Activated T-cell treated with anti-CD3 and anti-CD28 coated beads for 1 hour (primary cell): ENCODE measurements around the gene PRSS33.

ENCODE experiments used
- DNase-seq: peaks from one replicate; pipeline ENCODE4 v3.0.0-alpha.2; 2020; ENCODE audit warnings: low read depth

The PRSS33 gene

DNA sequence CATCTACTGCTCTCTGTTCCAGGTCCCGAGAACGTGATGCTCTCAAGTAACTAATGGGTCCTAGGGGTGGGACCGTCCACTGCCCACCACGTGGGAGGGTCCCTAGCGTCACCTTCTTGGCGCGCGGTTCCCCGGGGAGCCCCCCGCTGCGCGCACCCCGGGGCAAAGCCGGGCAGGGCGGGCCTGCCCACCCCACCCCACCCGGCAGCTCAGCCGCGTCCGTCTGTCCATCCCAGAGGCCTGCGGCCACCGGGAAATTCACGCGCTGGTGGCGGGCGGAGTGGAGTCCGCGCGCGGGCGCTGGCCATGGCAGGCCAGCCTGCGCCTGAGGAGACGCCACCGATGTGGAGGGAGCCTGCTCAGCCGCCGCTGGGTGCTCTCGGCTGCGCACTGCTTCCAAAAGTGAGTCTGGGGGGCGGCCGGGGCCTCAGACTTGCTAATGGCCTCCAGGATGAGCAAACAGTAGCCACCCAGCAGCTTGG lies 11.4 kb upstream of the PRSS33 start:
- DNase-seq: no peak

GRCh38 chr16:2795395-2796143 lies 8.2 kb upstream of the PRSS33 start:
- no peak for DNase-seq

DNA sequence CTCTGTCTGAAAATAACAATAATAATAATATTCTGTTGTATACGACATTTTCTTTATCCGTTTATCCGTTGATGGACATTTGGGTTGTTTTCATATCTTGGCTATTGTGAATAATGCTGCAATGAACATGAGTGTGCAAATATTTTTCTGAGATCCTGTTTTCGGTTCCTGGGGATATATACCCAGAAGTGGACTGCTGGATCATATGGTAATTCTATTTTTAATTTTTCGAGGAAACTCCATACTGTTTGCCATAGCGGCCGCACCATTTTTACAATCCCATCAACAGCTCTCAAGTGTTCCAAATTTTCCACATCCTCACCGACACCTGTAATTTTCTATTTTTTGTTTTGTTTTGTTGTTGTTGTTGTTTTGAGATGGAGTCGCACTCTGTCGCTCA lies 5.6 kb upstream of the PRSS33 start:
- DNase-seq: no peak

GRCh38 chr16:2791174-2791573 lies 3.8 kb upstream of the PRSS33 start:
- DNase-seq: no peak

- no peak for DNase-seq
These were observed 3.3 kb upstream of the PRSS33 start for GRCh38 chr16:2790631-2791030.

DNA sequence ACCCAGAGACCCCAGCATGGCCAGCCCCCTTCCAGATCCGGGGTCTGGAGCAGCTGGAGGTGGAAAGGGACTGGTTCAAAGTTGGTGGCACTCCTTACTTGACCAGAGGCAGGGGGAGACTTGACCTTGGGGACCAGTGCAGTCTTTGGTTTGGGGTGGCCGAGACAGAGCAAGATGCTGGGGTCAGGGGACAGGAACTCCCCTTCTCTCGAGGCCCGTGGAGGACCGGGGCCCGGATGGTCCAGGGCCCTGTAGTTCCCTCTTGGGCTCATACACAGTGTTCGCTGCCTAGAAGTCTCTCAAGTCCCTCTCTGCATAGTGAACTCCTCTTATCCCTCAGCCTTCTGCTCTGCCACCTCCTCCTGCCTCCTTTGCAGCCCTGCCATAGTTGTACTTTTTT lies 601 bp upstream of the PRSS33 start:
- DNase-seq: no peak

GRCh38 chr16:2786826-2787151 lies 571 bp downstream of the PRSS33 start:
- no peak for DNase-seq

DNA sequence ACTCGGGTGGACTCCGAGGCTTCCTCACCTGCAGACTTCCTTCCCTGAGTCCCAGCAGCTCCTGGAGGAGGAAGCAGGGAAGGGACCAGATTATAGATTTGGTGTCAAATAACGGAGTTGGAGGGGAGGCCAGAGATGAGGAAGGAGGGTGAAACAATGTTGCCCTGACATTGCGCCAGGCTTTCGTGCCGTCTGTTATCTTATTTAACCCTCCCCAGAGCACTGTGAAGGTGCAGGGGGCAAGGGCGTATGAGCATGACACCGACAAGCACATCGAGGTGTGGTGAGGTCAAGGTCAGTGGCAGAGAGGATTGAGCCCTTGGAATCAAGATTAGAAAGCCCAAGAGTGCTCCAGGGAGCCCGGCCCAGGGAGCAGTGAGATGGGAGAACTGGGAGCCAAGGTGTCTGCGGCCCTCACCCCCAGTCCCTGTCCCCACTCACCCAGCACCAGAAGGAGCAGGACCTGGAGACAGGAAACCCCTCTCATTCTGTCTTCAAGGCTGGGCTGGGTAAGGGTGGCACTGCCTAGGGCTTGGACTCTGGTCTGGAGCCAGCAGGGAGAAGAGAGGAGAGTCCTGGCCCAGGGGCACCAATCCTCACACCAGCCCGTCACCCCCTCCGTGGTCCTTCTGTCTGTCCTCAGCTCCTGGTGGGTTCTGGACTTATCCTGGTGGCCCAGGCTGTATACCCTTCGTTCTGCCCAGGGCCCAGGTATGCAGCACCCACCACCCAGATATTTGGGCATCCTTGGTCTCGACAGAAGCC lies 1.1 kb downstream of the PRSS33 start:
- no peak for DNase-seq

GRCh38 chr16:2785101-2785991 lies 2.0 kb downstream of the PRSS33 start:
- no peak for DNase-seq

GRCh38 chr16:2784358-2785100 lies 2.8 kb downstream of the PRSS33 start:
- DNase-seq: no peak

- no peak for DNase-seq
These were observed 3.6 kb downstream of the PRSS33 start for GRCh38 chr16:2783581-2784357.

DNA sequence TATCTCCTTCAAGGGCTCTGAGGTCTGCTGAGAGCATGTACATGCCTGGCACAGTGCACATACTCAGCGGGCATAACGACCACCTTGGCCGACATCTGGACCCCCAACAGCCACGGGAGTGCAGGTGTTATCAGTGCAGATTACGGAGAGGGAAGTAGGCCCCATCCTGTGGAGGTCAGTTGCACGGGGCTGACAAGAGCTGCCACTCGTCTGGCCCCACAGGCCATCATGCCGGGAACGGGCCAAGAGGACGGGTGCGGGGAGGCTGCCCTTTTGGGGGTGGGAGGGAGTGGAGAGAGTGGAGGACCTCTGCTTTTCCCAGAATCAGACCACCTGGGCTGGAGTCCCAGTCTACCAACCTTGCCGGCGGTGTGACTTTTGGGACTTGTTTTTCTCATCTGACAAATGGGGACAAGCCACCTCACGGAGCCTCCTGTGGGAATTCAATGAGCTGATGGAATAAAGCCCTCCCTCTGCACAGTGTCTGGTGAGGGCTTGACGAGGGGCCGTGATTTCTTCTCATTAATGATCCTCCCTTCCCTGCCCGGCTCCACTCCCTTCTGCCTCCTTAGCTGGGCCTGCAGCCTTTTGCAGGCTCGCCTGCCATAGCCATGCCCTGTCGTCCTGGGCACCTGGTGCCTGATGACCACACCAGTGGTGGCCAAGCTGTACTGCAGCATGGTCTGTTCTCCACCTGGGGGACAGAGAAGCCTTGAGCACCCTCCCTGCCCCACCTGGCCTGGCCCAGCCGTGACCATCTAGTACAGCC lies 4.6 kb downstream of the PRSS33 start:
- DNase-seq: no peak

DNA sequence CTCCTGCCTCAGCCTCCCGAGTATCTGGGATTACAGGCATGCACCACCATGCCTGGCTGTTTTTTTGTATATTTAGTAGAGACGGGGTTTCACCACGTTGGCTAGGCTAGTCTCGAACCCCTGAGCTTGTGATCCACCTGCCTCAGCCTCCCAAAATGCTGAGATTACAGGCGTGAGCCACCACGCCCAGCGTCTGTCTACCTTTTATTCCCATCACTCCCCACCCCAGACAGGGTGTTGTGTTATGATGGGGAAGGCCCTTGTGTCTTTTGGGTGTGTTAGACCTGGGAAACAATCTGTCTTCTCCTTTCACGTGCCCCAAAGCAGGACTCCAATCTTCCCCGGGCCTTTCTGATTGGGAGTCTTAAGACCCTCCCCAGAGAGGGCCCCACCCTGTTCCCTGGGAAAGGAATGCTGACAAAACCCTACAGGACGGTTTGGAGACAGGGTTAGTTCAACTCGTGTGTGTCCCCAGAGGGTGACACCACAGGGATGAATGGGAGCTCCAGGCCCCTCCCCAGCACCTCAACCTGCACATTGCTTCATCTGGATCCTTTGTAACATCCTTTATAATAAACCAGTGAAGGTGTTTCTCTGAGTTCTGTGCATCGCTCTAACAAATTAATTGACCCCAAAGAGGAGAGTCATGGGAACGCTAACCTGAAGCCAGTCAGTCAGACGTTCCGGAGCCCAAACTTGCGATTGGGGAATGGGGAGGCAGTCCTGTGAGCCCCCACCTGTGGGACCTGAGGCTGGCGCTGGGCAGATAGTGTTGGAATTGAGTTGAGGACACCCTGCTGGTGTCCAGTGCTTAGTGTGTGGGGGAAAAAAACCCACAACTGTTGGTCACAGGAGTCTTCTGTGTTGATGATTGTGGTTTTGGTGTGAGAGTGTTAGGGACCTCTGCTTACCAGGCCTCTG lies 7.1 kb downstream of the PRSS33 start:
- DNase-seq: no peak

DNA sequence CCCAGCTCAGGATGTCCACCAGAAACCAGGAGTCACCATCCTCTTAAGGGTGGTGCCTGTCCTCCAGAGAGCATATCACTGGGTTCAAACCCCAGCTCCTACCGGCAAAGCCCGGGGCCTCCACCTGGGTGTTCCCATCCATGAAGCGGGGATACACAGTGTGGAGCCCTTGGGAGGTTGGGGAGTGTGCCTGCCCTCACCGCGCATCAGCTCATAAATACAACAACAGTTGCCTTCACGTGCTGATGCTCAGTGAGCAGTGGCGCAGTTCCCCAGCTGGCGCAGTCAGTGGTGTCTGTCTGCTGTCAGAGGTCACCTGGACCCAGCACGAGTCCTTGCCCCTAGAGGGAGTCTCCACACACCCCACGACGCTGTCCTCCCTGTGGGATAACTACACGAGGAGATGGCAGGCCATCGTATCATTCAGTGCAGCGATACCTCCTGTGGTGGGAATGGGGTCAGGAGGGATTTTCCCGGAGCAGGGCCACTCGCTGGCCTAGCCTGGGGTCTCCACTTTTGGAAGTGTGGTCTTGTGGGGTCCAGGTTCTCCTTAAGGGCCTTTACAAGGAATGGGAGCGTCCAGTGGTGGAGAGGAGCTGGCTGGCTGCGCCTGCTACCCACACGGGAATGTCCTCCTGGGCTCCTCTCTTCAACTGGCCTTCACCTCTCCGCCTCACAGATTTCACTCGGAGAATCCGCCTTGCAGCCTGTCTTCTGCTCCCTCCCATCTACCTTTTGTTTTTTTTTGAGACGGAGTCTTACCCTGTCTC lies 8.0 kb downstream of the PRSS33 start:
- DNase-seq: no peak

DNA sequence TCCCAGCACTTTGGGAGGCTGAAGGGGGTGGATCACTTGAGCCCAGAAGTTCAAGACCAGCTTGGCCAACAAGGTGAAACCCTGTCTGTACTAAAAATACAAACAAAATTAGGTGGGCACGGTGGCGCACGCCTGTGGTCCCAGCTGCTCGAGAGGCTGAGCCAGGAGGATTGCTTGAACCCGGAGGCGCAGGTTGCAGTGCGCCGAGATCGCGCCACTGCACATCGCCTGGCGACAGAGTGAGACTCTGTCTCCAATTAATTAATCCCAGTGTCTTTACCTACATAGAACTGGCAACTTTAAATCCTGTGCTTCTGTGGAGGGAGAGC lies 8.8 kb downstream of the PRSS33 start:
- DNase-seq: no peak

- no peak for DNase-seq
These were observed 9.3 kb downstream of the PRSS33 start for GRCh38 chr16:2777903-2778629.

DNA sequence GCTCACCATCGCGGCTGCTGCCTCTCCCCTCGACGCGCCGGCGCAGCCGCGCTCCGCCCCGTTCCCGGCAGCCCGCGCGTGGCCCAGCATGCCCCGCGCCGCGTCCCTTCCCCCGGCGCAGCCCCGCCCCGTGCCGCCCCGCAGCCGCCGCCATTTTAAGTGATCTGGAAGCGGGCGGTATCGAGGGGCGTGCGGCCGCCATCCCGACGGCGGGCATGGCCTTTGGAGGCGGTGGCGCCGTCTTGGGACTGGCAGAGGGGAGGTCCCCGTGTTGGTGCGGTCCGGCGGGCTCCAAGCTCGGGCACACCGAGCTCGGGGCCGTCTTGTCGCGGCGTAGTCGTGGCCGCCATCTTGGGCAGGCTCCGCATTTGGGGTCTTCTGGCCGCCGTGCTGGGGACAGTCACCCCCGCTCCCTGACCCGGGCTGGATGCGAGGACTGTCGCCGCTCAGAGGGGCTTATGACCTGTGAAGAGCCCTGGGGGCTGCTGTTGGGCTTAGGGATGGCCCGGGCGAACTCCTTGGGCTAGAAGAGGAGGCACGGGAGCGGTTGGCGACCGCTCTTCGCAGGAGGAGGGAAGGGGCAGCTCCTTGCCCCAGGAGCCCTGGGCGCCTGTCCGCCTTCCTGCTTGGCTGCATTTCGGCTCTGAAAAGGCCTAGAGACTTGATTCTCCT lies 10.0 kb downstream of the PRSS33 start, which contains the start of gene ELOB:
Gene ELOB (minus strand): TSS at position 50 of the 672 bp plus-strand sequence. CDS start 41 bp downstream, at position 9.
- DNase-seq: peak; percentile 87
